Right lung (tissue), 10 donors: ENCODE results near the gene PHYHIPL. TPM values are rescaled to one million over a fixed set of nuclear protein-coding genes. Genes with fewer than 3 reads are reported as not detected.

Experiments
- DNase-seq, 2 donors: peaks; one replicate each; pipeline ENCODE4 v3.0.0-alpha.2; 2013
- long read RNA-seq, 8 donors: transcript quantifications; one replicate each; lab custom pipeline, GENCODE V29; 2026
- polyA plus RNA-seq, 5 donors: library from polyadenylated mRNA; unstranded; fragments of 120-200 nt; gene quantifications; one replicate each; pipeline versions ENCODE4 v1.2.1 to v1.2.3, GENCODE V29; 2013; ENCODE audit warnings: inconsistent platforms in 1 of 5, low replicate concordance in 1 of 5; ENCODE audit not compliant: insufficient read length in 5 of 5, insufficient read depth in 1 of 5

The PHYHIPL gene
- polyA plus RNA-seq: 1 to 10 TPM in 1 of 5 donors, under 1 TPM in 4; 0.59 to 1.3 (median 0.72) TPM
- long read RNA-seq, donor 1, partial matches to known transcripts: 0 of 1 reads
- long read RNA-seq, donor 1, other reads (novel, unspliced or antisense): 0 of 1 reads
- long read RNA-seq, donor 2: 0 reads
- long read RNA-seq, donor 3: 0 reads
- long read RNA-seq, donor 4: 0 reads
- long read RNA-seq, donor 5, partial matches to known transcripts: 0 of 1 reads
- long read RNA-seq, donor 5, other reads (novel, unspliced or antisense): 0 of 1 reads
- long read RNA-seq, donor 6: 0 reads
- long read RNA-seq, donor 7: 0 reads
- long read RNA-seq, donor 8: 0 reads

- peak in 1 of 2 donors; percentile 15 for DNase-seq
Observed at GRCh38 chr10:59176241-59177030, at the start of gene PHYHIPL. Gene PHYHIPL (plus strand): TSS chr10:59176643. CDS start chr10:59176854, 211 bp downstream.

GRCh38 chr10:59126991-59127390 lies 49.5 kb upstream of the PHYHIPL start:
- DNase-seq: no peak

GRCh38 chr10:59127991-59128390 lies 48.5 kb upstream of the PHYHIPL start:
- DNase-seq: no peak

- no peak for DNase-seq
Observed at GRCh38 chr10:59129867-59130266, 46.6 kb upstream of the PHYHIPL start.

- no peak for DNase-seq
Observed at GRCh38 chr10:59131666-59132065, 44.8 kb upstream of the PHYHIPL start.

- peak in 1 of 2 donors; percentile 6 for DNase-seq
Observed at GRCh38 chr10:59133841-59134593, 42.4 kb upstream of the PHYHIPL start.

- no peak for DNase-seq
Observed at GRCh38 chr10:59134785-59135184, 41.7 kb upstream of the PHYHIPL start.

- no peak for DNase-seq
Observed at GRCh38 chr10:59135275-59135674, 41.2 kb upstream of the PHYHIPL start.

- no peak for DNase-seq
Observed at GRCh38 chr10:59138052-59138451, 38.4 kb upstream of the PHYHIPL start.

GRCh38 chr10:59143544-59143943 lies 32.9 kb upstream of the PHYHIPL start:
- no peak for DNase-seq

GRCh38 chr10:59148701-59149100 lies 27.7 kb upstream of the PHYHIPL start:
- DNase-seq: no peak

GRCh38 chr10:59155556-59155955 lies 20.9 kb upstream of the PHYHIPL start:
- no peak for DNase-seq

- DNase-seq: no peak
Observed at GRCh38 chr10:59167512-59167911, 8.9 kb upstream of the PHYHIPL start.

- DNase-seq: no peak
Observed at GRCh38 chr10:59172567-59172966, 3.9 kb upstream of the PHYHIPL start.

- no peak for DNase-seq
Observed at GRCh38 chr10:59173414-59173813, 3.0 kb upstream of the PHYHIPL start.

GRCh38 chr10:59175538-59176240 lies 754 bp upstream of the PHYHIPL start:
- no peak for DNase-seq

GRCh38 chr10:59177031-59177797 lies 771 bp downstream of the PHYHIPL start:
- DNase-seq: peak; percentile 58 to 60

- DNase-seq: no peak
Observed at GRCh38 chr10:59177836-59178235, 1.4 kb downstream of the PHYHIPL start.

GRCh38 chr10:59179068-59179467 lies 2.6 kb downstream of the PHYHIPL start:
- no peak for DNase-seq

- DNase-seq: no peak
Observed at GRCh38 chr10:59180689-59181270, 4.3 kb downstream of the PHYHIPL start.
